M059J (cell line): ENCODE measurements around the gene PIM1. TPM values are rescaled to one million over a fixed set of nuclear protein-coding genes. Genes with fewer than 3 reads are reported as not detected.
"Not testable (repeated sequence)": the region's sequence is repeated elsewhere in the genome, so short reads cannot be mapped to it uniquely, and the experiment has no call there.

Experiments
- DNase-seq: peaks from one replicate; pipeline ENCODE4 v3.0.0-alpha.2; 2012; ENCODE audit warnings: low read depth
- total RNA-seq: library from RNA; depleted of rRNA; stranded (reverse); fragments of >200 nt; shearing (Covaris generic); gene quantifications from 2 replicates; pipeline ENCODE4 v1.2.3, GENCODE V29; 2014; rRNA removed

The PIM1 gene
- total RNA-seq = 15.2 and 22.0 TPM in 2 replicates

DNA sequence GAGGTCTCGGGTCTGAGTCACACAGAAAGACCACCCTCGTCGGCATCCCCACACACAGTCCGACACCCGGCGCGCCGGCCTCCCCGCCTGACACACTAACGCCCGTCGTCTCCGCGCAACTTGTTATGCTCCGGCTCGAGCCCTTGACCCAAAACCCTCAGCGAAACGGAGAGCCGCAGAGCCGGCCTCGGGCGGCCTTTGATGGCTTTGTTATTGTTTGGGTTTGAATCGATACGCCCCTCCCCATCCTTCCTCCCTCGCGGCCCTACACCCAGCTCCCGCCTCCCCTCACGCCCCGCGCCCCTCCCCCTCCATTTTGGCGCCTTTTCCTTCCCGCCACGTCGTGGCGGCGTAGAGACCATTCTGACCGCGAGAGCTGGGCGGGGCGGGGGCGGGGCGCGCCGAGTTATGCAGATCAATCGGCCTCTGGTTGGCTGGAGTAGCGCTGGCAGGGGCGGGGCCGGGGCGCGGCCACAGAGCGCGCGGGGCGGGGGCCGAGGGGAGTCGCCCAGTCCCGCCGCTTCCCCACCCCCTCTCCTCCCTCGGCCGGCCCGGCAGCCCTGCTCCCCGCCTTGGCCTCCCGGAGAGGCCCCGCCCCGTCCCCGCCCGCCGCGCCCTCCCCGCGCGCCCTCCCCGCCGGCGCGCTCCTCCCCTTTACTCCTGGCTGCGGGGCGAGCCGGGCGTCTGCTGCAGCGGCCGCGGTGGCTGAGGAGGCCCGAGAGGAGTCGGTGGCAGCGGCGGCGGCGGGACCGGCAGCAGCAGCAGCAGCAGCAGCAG is at the start of gene PIM1:
Gene PIM1, plus strand, starts transcription at position 657 of the 777 bp plus-strand sequence. CDS start 424 bp downstream, outside the sequence.
- DNase-seq = peak; percentile 99

DNA sequence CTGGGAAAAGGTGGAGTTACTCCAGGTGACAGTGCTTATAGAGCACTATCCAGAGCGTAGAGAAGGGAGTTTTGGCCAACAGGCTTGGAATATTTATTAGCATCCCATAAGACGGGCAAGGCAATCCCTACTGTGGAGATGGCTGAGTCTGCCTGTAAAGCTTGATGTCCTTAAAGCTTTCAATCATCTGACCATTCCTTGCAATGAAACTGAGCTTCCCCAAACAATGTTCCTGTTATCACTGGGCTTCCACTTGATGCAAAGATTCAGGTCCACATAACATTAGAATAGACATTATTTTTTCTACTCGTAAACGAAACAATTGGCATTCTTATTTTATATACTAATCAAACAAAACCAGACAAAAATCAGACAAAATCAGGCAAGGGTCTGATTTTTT is 48.4 kb upstream of the PIM1 start:
- DNase-seq = no peak

DNA sequence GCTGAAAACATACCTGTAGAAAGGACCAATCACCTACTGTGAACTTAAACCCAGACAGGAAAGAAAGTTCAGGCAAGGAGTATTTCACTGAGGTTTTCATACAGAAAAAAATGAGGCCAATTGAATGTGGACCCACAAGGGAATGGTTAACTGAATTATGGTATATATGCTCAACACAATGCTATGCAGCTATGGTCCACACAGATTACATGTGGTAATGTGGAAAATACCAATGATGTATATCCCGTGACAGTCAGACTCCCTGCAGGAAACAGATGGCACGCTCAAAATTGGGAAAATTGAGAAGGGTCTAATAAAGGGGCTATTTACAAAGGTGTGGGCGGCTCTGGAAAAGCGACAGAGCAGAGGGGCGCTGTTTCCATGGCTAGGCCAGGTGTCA is 47.1 kb upstream of the PIM1 start:
- DNase-seq = no peak

DNA sequence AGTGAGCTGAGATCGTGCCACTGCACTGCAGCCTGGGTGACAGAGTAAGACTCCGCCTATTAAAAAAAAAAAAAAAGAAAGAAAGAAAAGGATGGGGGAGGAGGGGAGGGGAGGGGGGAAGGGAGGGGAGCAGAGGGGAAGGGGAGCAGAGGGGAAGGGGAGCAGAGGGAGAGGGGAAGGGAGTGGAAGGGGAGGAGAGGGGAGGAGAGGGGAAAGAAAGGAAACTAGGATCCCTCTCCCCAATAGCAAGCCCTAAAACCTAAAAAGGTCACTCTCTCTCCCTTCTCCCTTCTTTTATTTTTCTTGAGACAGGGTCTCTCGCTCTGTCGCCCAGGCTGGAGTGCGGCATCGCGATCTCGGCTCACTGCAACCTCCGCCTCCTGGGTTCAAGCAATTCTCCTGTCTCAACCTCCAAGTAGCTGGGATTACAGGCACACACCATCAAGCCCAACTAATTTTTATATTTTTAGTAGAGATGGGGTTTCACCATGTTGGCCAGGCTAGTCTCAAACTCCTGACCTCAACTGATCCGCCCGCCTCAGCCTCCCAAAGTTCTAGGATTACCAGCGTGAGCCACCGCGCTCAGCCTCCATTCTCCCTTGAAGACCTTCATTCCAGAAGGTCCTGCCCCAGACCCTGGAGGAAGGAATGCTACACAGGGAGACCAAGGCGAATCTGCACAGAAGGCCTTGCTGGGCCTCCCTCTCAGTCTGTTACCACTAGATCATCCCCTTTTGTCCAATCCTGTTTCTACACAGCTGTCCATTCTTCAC is 45.8 kb upstream of the PIM1 start:
- DNase-seq = no peak

DNA sequence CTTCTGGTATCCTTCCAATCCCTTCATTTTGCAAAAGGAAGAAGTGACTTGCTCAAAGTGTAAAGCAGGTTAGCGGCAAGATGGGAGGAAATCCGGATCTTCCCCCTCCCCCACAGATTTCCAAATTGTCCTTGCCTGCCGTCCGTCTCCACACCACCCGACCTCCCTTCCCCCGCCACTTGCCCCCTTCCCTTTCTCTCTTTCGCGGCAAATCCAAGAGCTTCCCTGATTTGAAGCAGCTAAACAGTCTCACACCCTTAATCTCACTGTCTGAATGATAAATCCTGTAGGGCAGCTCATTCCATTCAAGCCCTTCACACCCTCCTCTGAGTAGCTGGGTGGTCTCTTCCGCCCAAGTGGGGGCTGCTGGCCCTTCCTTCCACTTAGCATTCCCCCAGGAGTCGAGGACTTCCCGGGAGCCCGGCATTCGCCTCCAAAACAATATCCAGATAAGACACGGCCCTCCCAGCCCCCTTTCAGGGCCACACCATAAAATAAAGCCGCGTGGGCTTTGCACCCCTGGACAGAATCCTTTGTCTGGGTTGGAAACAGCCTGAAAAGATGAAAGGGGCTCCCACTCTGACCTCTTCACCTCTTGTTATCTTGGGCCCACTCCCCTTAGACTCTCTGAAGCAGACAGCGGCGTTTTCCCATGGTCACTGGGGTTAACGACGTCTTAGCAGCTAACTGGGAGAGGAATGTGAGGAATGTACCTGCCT is 44.0 kb upstream of the PIM1 start:
- DNase-seq = peak; percentile 42

DNA sequence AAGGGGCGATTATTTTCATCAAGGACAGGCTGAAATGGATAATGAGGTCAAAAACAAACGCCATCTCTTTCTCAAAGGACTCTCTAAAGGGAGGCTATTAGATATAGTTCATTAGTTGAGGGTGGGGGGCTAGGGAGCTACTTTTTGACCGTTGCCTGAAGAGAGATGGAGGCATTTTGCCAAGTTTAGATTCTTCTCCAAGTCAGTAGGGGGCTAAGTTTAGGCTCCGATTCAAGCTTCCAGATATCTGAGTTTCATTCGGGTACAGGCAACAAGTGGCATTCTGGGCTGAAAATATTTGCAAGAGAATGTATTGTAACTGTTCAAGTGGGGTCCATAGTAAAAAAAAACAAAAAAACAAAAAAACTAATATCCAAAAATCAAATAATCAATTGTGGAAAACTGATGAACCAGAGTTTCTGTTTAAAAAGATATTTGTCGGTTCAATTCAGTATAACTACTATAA is 43.4 kb upstream of the PIM1 start:
- no peak for DNase-seq

DNA sequence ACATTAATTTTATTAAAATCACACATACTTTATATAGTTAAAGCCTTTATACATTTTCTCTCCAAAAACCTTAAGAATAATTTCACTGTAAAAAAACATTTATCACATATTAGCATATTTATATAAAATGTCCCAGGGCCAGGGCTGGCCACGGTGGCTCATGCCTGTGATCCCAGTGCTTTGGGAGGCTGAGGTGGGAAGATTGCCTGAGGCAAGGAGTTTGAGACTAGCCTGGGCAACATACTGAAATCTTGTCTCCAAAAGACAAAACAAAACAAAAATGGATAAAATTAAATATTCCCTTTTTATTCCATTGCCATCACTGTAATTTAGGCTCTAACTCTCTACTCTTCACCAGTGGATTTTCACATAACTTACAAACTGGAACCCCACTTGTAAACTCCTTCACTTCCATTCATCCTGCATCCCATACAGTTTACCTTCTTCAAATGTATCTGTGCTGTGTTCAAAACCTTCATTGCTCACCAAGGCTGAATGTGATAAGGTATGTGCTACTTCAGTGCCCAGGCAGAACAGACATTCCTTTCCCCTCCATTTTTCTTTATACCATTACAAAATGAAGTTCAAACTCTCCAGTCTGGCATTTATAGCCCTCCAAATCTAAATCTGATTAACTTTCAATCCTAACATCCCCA is 42.9 kb upstream of the PIM1 start:
- peak; percentile 60 for DNase-seq

DNA sequence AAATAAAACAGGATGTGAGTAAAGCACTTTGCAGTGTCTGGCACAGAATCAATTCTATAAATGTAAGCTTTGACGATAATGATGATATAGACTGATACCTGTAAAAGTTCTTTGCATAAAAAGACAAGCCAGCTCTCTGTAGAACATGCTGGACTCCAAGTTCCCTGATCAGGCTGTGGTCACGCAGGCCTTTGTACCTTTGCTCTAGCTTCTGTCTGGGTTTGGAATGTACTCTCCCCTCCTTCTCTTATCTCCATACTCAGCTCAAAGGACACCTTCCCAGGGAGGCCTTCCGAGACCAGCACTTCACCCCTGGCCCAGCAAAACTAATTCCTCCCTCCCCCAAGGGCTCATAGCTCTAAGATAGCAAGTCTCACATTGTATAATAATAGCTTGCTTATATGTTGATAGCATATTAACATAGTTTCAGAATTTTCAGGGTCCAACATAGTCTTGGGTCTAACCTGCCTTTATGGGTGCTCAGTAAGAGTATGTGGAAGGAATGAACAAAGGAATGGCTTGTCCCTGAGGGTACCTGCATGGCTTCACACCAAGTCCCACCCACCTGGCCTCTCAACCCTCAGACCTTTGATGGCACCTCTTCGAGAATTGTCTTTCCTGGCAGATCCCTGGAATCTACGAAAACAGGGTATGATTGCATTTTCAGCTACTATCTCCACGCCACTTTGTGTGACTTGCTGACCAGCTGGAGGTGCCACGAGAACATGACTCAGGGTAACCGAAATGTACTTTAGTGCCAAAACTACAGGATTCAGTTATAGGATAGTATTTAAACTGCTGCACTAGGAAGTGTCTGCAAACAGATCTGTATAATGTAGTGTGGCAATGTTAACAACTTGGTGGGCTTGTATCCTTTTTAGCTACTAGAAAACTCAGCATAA is 41.7 kb upstream of the PIM1 start:
- peak; percentile 77 for DNase-seq

DNA sequence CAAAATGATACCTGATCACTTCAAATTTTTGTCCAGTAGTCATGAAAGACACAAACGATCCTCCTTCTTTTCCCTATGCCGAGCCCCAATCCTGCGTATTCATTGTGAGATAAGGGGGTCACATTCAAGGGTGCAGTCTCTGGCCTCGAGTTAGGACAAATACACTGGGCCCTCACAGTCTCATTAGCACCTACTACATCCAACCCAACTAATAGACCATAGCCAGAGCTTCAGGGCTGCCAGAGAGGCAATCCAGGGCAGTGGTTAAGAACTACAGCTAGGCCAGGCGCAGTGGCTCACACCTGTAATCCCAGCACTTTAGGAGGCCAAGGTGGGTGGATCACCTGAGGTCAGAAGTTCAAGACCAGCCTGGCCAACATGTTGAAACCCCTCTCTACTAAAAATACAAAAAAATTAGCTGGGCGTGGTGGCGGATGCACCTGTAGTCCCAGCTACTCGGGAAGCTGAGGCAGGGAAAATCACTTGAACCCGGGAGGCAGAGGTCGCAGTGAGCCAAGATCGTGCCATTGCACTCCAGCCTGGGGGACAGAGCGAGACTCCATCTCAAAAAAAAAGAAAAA is 41.0 kb upstream of the PIM1 start:
- not testable (repeated sequence) for DNase-seq

DNA sequence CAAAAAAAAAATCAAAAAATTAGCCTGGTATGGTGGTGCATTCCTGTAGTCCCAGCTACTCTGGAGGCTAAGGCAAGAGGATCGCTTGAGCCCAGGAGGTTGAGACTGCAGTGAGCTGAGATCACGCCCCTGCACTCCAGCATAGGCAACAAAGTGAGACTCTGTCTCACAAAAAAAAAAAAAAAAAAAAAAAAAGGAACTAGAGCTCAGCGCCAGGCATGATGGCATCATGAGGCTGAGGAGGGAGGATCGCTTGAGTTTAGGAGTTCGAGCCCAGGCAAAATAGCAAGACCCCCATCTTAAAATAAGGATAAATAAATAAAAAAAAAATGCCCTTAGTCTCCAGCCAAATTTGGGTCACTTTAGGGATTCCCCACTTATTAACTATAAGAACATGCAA is 40.4 kb upstream of the PIM1 start:
- DNase-seq = no peak

DNA sequence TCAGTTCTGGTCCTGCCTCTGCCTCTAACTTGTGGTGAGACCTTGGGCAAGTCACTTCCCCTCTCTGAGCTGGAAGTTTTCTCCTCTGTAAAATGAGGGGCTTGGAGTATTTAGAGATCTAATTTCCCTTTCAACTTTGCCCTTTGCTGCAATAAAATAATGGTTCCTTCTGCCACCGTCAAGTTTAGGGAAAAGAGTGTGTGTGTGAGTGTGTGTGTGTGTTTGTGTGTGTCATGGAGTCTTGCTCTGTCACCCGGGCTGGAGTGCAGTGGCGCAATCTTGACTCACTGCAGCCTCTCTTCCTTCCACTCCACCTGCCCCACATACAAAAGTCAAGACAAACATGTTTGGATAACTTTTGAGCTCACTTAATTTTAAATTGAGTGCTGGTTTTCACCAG is 39.2 kb upstream of the PIM1 start:
- DNase-seq = no peak

DNA sequence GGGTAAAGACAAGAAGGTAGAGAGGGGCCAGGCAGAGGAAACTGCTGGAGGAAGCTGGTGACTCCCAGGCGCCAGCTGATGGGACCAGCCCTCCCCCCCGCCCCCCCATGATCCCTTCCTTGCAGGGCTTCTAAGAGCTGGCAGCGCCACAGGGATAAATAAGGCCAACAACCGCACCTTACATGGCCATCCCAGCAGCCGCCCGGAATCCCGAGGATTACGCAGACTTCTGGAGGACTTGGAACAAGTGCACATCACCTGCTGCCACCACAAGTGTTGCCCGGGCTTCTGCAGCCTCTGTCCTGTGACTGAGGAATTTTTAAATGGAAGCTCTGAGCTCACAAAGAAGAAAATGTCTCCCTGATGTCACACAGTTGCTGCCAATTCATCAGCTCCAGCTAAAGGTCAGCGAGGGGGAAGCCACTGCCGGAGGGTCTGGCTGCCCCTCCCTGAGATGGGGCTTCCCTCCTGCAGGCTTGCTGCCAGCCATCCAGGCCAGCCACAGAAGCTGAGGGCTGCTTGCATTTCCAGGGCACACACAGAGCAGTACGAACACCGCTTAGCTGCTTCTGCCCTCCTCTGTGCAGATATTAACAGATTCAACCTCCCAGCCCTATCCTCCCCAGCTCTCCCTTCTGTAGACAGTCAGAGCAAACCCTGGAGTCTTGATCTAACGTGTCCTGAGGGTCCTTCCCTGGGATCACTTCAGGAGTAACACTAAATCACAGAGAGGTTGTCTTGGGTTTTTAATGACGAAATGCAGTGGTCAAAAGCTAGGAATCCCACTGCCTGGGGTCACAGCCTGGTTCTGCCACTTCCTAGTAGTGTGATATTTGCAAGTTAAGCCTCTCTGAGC is 38.6 kb upstream of the PIM1 start:
- DNase-seq = peak; percentile 93

DNA sequence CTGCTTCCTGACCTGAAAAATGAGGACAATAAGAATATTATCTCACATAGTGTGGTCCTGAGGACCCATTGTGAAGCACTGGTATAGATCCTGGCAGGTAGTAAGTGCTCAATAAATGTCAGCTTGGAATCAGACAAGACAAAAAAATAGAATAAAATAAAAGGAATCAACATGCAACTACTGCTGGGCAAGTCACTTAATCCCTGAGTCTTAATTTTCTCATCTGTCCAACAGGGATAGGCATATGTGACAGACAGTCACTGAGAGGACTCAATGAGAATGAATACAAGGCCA is 38.0 kb upstream of the PIM1 start:
- no peak for DNase-seq

DNA sequence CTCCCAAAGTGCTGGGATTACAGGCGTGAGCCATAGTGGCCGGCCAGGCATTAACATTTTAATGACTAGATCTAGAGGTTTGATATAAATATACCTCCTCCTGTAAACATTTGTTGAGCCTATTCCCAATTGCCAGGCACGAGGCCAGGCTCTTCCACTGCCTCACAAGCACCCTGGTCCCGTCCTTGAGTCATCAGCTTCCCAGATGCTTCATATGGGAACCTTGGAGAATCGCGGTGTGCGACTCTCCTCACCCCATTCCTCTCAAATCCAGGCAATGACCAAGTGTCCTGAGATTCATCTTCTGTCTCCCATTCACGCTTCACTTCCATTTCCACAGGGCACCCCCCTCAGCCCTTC is 35.9 kb upstream of the PIM1 start:
- peak; percentile 99 for DNase-seq

DNA sequence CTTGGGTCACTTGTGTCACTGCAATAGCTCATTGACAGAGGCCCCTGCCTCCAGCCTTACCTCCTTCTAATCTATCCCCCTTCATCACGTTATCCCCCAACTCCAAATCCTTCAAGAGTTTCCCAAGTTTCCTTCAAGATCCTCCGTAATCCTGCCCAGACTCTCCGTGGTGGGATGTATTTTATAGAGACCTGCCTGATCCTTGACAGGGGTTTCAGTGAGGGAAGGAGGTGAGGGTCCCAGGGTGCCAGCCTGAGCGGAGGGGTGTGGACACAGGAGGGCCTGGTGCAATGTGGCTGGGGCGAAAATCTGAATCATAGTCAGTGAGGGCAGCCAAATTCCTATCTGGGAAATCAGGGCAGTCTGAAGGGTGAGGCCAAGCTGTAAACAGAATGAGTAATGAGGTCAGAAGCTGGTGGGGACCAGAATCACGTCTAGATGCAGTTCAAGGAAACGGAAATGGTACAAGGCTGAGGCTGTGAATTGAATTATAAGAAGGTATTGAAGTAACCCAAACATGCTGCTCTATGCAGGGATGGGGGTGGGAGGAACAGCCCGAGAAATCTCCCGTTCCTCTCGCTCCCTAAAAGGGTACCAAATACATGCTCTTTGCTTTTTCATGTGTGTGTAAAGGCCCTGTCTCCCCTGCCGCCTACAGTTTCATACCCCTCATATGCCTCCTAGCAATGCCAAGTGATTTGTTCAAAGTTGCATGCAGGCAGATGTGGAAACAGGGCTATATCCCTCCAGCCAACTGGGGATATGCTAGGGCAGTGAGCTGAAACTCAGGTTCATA is 35.4 kb upstream of the PIM1 start:
- peak; percentile 100 for DNase-seq

DNA sequence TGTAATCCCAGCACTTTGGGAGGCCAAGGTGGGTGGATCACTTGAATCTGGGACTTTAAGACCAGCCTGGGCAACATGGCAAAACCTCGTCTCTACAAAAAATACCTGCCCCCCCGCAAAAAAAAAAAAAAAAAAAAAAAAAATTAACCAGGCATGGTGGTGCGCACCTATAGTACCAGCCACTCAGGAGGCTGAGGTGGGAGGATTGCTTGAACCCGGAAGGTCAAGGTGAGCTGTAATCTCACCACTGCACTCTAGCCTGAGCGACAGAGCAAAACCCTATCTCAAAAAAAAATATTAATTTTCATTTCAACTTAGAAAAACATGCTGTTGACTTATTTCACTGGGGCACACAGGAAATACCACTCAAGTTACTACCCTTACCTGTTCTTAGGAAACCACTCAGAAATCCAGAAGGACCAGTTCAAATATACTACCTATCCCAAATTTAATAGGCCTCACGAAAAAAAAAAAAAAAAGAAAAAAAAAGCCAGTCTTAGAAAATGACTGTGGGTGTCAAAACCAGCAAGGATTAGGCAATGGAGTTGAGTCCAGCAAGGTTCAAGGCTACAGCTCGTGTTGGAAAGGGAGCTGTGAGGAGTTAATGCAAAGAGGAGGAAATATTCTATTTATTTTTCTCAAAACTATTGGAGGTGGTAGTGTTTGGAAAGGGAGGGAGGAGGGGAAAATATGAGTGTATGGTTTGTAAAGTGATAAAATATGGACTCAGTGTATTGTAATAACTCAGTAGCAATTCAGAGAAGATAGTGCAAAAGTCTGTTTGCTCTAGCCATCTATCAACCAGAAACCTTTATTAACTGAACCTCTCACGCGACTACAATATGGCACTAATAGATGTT is 33.9 kb upstream of the PIM1 start:
- no peak for DNase-seq

DNA sequence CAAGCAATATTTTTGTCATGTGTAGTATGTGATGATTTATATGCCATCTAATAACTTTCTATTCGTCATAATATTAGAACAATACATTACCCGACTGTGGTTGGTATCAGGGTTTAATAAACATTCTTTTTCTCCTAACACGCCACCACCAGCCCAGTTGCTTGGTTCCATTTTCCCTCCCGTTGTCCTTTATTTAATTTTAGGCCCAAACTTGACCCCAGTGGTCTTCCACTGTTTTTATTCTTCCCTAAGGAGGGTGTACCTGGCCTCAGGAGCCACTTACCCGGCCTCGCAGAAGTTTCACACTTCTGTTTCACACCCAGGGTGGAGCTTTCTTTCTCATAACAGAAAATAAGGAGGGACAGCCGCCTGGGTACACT is 33.1 kb upstream of the PIM1 start:
- DNase-seq = no peak
